Body of pancreas (tissue), 4 donors: Measurements from ENCODE around the gene HTRA3. TPM values are rescaled to one million over a fixed set of nuclear protein-coding genes. Genes with fewer than 3 reads are reported as not detected.

ENCODE experiments used
- ATAC-seq: fragments of 150-250 bp; one replicate; pipeline ENCODE4 v1.9.1; 2016
- DNase-seq, 4 donors: peaks; one replicate each; pipeline ENCODE4 v3.0.0-alpha.2; 2019
- H3K27ac ChIP-seq, 4 donors: fragments of 200-600 bp; sonication (generic); 1 replicate in 3 of 4; 2 replicates in 1 of 4; pipeline versions ENCODE4 v1.5.1 to v1.6.1; 2016 to 2019; ENCODE audit warnings: mild to moderate bottlenecking in 1 of 4, mixed read lengths in 1 of 4, moderate library complexity in 1 of 4
- H3K27me3 ChIP-seq, 2 donors: fragments of 200-600 bp; sonication (generic); one replicate each; pipeline ENCODE4 v1.6.0; 2016; ENCODE audit warnings: mild to moderate bottlenecking in 1 of 2
- H3K36me3 ChIP-seq, 2 donors: fragments of 200-600 bp; sonication (generic); replicated peaks in 1 of 2; 2 replicates each; pipeline ENCODE4 v1.5.1; 2016; ENCODE audit warnings: low read depth in 2 of 2; ENCODE audit not compliant: insufficient read depth in 1 of 2
- H3K4me1 ChIP-seq: fragments of 200-600 bp; sonication (generic); one replicate; pipeline ENCODE4 v1.6.0; 2016
- H3K4me3 ChIP-seq, 2 donors: fragments of 200-600 bp; sonication (generic); 1 replicate in 1 of 2; 2 replicates in 1 of 2; pipeline ENCODE4 v1.5.1; 2016 to 2019
- H3K9me3 ChIP-seq, 3 donors: fragments of 200-600 bp; sonication (generic); 1 replicate in 2 of 3; 2 replicates in 1 of 3; pipeline ENCODE4 v1.5.1; 2016
- CTCF ChIP-seq, 7 experiments: fragments of 450-650 bp in 4 of 7; fragments of 200-600 bp in 3 of 7; sonication (generic) in 3 of 7; IDR thresholded peaks; one replicate each; pipeline ENCODE4 v1.5.1; 2016 to 2019; ENCODE audit warnings: antibody characterized with exemption in 7 of 7
- POLR2A ChIP-seq, 3 donors: fragments of 450-650 bp; IDR thresholded peaks; one replicate each; pipeline ENCODE4 v1.6.1; 2016; ENCODE audit warnings: antibody characterized with exemption in 3 of 3, mild to moderate bottlenecking in 2 of 3
- WGBS, 2 donors: methylation state at CpG; one replicate each; pipeline ENCODE4 v1.1.5; 2017; 5-methylcytosine and 5-hydroxymethylcytosine counted together
- intact Hi-C: fragments of 100-400 bp; cut with DNase I; formaldehyde crosslinking; loops from one replicate; pipeline ENCODE4 v1.15.1; 2023
- total RNA-seq, 2 donors: library from RNA; depleted of rRNA; stranded (reverse); fragments of >200 nt; gene quantifications; one replicate each; pipeline ENCODE4 v1.1.0, GENCODE V29; 2016

The HTRA3 gene
- total RNA-seq, 2 donors from 2014 or later = 4.2 to 17.5 TPM

DNA sequence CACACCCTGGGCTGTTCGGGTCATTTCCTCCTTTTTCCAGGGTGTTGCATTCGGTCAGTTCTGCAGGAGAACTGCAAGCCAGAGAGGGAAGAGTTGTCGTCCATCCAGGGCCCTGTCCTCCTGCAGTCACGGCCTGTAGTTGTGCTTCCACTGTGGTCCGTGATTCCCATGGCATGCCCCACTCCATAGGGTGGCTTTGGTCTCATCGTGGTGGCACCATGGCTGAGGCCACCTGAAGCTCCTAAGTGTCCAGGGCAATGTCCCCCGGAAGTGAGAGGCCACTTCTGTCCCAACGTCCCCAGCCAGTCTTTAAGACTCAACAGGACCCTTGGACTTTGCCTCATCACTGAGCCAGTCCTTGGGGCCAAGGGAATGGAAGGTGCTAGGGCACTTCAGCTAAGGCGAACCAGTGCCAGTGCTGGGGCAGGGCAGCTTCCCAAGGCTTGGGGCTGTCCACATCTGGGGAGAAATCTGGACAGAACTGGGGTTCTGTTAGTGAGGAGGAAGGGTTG lies 83.7 kb downstream of the HTRA3 start:
- no peaks in the 10 kb centered on the region for H3K4me1 ChIP-seq
- intact Hi-C loops = no loop called here
- H3K27me3 ChIP-seq = no peaks in the 10 kb centered on the region
- DNase-seq (peak in 2 of 4 donors; percentile 4 to 5), ATAC-seq (no peak)
- H3K36me3 ChIP-seq = no peaks in the 10 kb centered on the region
- H3K4me3 ChIP-seq = no peak overlapping the region
- TF ChIP-seq CTCF (IDR thresholded peaks at IDR 0.05) (no peak), POLR2A (IDR thresholded peaks at IDR 0.05) (no peak)
- no peak overlapping the region for H3K27ac ChIP-seq
- 64 to 84% methylated on average over 5 to 9 of the region's 9 CpGs for WGBS, 2 donors
- no peaks in the 10 kb centered on the region for H3K9me3 ChIP-seq

GRCh38 chr4:8353912-8354453 lies 84.4 kb downstream of the HTRA3 start:
- no peaks in the 10 kb centered on the region for H3K4me1 ChIP-seq
- H3K27me3 ChIP-seq = no peaks in the 10 kb centered on the region
- intact Hi-C loops = no loop called here
- H3K4me3 ChIP-seq = no peak overlapping the region
- H3K36me3 ChIP-seq = no peaks in the 10 kb centered on the region
- ATAC-seq (peak; percentile 28), DNase-seq (peak in 3 of 4 donors; percentile 7 to 22 (median 8))
- TF ChIP-seq CTCF (IDR thresholded peaks at IDR 0.05) = no peak
- TF ChIP-seq POLR2A (IDR thresholded peaks at IDR 0.05) = no peak
- H3K9me3 ChIP-seq = no peaks in the 10 kb centered on the region
- H3K27ac ChIP-seq = no peak overlapping the region
- WGBS, 2 donors = 74 to 83% methylated on average over 12 of the region's 12 CpGs

DNA sequence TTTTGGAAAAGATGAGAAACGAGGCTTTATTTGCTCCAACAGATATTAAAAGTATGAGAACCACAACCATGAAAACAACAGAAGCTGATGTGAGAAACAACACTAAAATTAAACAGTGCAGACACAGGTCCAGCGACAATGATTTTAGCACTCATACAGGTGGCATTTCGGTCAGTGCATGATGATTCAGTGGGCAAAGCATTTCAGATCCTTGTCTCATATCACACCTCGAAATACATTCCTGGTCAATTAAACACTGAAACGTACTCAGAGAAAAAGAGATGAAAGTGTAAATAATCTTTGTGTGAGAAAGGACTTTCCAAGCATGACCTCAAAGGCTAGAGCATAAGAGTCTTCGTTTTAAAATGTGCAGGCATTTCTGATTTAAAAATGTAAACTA lies 85.8 kb downstream of the HTRA3 start:
- WGBS, 2 donors = 62 to 68% methylated on average over 6 of the region's 6 CpGs
- ATAC-seq (no peak), DNase-seq (no peak)
- Histone ChIP-seq H3K9me3 (no peaks in the 10 kb centered on the region), H3K4me1 (no peaks in the 10 kb centered on the region), H3K4me3 (no peak overlapping the region), H3K36me3 (no peaks in the 10 kb centered on the region), H3K27ac (no peak overlapping the region), H3K27me3 (no peaks in the 10 kb centered on the region)
- TF ChIP-seq POLR2A (IDR thresholded peaks at IDR 0.05) (no peak), CTCF (IDR thresholded peaks at IDR 0.05) (no peak)
- intact Hi-C loops = no loop called here

DNA sequence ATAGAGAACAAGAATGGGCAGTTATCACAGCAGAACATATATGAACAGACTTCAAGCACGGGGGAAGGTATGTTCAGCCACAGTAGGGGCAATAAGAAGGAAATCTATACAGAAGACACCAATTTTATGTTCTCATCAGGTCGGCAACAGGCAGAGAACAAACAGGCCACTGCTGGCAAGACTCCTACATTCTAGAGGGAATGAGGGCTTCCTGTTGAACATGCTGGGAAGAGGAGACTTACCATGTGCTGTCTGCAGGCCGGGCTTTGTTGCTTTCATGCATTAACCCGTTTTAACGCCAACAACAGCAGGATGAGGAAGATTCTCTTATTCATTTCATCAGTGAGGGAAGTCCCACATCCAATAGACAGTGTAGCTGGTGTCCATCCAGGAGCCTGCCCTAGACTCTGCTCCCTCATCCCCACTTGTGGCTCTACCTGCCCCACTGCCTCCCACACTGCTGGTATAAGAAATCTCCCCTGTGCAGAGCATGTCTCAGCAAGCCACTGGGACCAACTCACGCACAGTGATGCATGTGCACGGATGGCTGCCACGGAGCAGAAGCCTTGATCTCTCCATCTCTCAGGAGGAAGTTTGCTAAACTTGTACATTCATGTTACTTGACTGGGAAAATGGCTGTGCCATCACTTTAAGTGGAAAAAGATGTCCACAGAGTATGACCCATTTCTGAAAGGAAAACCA lies 86.5 kb downstream of the HTRA3 start:
- Histone ChIP-seq H3K9me3 (no peaks in the 10 kb centered on the region), H3K36me3 (no peaks in the 10 kb centered on the region), H3K27ac (no peak overlapping the region), H3K27me3 (no peaks in the 10 kb centered on the region), H3K4me1 (no peaks in the 10 kb centered on the region), H3K4me3 (no peak overlapping the region)
- intact Hi-C loops = no loop called here
- DNase-seq (peak in 2 of 4 donors; percentile 4 to 10), ATAC-seq (no peak)
- WGBS, 2 donors = 63 to 74% methylated on average over 8 of the region's 8 CpGs
- TF ChIP-seq CTCF (IDR thresholded peaks at IDR 0.05) (no peak), POLR2A (IDR thresholded peaks at IDR 0.05) (no peak)

Other genes starting within 250 kb of the HTRA3 start
- gene ABLIM2, start 110.9 kb upstream of the HTRA3 start, total RNA-seq = 10 to 100 TPM in 1 of 2 donors, 1 to 10 TPM in 1; 6.0 to 20.8 TPM
- gene SH3TC1, start 70.5 kb upstream of the HTRA3 start, total RNA-seq = 100 to 1,000 TPM in 1 of 2 donors, 10 to 100 TPM in 1; 31.1 to 103 TPM
- 10 to 100 TPM; 18.4 to 23.4 TPM for gene ACOX3, start 171.0 kb downstream of the HTRA3 start, total RNA-seq
- 10 to 100 TPM; 13.2 to 60.0 TPM for gene TRMT44, start 171.0 kb downstream of the HTRA3 start, total RNA-seq